Eye (tissue), 1 donor: ENCODE data around the gene CD163.
"Not testable (repeated sequence)": the region's sequence is repeated elsewhere in the genome, so short reads cannot be mapped to it uniquely, and the experiment has no call there.

Source experiments
- DNase-seq: peaks from one replicate; pipeline ENCODE4 v3.0.0-alpha.2; 2015

Gene CD163

DNA sequence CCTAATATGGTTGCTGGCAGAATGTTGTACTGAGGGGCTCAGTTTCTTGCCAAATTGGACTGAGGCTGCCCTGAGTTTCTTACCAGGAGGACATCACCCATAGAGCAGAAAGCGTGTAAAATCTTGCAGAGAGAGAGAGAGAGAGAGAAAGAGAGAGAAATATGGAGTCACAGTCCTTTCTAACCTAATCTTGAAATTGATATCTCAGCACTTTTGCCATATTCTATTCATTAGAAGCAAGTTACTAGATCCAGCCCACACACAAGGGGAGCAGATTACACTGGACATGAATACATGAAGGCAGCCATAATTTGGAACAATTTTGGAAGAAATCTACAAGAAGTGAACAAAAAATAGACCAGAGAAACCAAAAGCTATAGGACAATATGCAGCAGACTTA, 55.5 kb downstream of the CD163 start:
- DNase-seq: no peak

DNA sequence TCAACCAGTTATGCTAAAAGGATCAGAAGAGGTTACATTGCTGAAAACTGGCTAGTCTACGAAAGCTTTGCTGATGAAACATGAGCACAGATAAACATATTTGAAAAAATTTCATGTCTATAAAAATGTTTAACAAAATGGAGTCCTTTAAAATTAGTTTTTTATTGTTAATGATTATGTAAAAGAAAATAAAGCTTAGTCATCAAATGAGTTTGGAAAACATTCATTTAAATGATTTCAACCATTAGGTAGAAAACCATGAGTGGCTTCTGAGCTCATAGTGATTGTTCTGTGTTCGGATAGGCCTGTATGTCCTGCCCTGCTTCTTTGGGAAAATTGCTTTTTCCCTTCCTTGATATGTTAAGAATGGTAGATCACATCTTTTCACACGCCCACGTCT, 59.0 kb downstream of the CD163 start:
- no peak for DNase-seq

DNA sequence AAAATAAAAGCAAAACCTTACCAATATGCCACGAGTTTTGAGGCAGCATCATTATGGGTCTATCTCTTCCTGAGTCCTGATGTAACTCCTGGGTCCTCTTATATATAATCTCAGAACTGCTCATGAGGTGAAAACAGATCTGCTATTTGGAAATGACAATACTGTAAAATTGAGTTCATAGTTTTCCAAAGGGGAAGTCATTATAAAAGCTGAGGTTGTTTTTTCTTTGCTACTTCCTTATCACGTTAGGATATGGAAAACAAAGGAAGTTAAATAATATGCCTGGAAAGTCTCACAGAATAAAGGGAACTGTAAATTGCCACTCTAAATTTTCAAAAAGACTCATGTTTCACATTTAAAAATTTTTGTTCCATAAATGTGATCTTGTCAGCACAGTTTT, 59.5 kb downstream of the CD163 start, which contains the start of gene CD163L1:
TSS of gene CD163L1 (minus strand) at position 78 of the 400 bp plus-strand sequence. CDS start at position 52, 26 bp downstream.
- DNase-seq: no peak

DNA sequence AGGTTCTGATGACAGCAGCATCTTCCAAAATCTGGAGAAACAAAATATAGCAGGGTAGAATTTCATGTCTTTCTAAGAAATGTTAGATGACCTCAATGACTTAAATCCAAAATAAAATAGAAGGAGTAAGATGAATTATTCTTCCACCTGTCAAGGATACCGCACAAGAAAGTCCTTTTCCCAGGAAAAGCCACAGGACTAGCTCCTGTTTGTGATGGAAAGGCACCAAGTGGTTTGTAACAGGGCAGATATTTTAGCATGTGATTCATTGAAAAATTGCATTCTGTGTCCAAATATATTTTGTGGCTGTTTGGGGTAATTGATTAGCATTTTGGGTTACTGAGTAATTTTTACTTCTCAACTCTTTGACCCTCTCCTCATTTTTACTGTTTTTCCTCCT, 62.4 kb downstream of the CD163 start:
- DNase-seq: no peak

DNA sequence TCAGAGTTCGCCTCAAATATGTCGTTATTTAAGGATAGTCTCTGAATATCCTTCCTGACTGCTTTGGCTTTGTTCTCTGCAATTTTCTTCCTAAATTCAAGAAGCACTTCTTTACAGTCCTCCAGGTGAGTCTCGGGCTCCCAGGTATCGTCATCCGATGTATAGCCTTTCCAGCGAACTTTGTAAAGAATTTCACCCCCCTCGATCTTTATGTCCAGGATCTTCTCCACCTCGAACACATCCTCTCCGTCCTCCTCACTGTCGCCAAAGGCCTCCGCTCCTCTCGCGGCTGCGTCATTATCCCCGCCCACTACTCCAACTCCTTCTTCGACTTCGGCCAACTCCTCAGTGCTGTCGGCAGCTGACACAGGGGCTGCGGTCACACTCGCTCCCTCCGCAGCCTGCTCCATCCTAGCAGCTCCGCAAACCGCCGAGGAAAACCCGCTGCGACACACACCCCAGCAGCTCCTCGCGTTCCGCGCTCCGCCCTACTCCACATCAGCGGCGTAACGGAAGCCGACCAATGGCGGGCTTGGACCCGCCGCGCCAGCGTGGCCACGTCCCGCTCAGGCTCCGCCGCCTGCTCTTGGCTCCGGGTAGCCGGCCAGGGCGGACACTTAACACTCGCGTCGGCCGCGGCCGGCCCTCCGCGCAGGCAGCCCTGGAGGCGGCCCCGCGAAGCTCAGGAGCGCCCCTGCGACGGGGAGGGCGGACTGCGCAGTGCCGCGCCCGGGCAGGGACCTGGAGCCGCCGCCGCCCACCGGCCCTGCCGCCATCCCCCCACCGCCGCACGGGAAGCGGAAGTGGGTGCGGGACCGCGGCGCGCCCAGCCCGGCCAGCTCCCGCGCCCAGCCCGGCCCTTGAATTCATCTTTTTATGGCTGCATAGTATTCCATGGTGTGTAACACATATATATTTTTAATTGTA, 63.7 kb downstream of the CD163 start:
- DNase-seq: peak; percentile 80

DNA sequence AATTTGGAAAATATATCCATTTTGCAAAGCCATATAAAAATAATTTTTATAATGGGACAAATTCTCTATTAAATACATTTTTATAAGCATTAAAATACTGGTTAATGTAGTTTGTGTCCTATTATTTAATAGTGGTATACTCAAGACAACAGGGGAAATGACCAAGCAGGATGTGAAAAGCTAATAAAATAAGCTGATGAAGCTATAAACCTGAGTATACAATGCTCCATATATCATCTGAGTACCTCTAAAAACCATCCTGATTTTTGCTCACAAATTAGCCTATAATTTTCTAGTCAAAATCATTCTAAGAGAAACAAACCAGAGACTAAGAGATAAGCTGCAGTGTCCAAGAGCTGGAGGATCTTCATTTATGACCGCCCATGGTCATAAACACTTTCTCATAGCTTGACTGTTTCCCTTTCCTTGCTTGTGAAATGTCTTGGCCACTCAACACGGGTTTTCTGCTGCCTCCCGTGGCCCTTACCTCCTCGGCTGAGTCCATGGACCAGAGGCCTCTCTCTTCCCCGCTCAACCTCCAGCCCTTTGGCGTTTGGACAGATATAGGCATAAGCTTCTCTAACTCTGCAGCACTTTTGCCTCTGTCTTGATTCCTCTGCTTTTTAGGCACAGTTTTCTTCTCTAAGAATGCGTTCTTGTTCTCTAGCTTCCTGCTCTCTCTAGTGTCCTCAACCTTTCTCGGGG, 65.1 kb downstream of the CD163 start:
- peak; percentile 10 for DNase-seq

DNA sequence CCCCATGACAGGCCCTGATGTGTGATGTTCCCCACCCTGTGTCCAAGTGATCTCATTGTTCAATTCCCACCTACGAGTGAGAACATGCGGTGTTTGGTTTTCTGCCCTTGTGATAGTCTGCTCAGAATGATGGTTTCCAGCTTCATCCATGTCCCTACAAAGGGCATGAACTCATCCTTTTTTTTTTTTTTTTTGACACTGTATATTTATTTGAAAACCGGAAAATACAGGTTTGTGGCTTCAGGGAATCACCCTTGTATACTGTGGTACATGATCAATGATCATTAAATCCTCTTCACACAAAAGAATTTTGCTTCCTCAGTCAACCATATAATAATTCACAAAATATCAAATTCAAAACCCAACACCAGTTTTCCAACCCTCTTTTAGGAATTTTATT, 66.1 kb downstream of the CD163 start:
- not testable (repeated sequence) for DNase-seq

DNA sequence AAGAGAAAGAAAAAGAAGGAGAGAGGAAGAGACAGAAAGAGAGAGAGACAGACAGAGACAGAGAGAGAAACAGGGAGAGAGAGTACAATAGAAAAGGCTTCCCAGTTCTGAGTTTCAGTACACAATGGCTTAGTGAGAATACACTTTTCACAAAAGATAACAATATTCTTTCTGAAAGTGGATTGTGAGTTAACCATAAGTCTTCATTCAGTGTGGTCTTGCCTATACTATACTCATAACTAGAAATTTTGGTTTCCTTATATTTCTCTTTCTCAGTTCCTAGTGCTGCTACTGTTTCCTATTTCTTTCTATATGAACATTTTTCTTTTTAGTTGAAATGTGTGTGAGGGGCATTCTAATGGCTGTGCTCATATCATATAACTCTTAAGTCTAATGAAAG, 68.9 kb downstream of the CD163 start:
- no peak for DNase-seq

DNA sequence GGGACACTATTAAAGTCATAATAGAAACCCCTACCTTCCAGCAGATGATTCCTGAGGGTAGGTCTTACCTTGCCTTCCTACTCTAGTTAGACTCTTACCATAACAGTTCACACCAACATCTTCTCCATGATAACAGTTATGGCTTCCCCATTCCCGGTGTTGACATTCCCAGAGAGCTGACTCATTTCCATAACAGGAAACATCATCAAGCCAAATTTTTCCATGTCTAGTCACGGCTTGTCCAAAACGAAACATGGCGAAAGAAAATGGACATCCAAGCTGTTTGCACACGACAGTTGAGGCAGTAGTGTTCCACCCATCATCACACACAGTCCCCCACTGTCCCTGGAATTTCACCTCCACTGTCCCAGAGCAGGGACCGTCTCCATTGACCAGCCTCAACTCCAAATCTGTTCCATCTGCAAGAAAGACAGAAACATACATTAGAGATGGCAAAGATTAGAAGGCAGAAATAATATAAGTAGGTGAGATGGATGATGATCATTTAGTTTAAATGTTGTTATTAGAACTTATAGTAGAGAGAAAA, 70.2 kb downstream of the CD163 start:
- DNase-seq: no peak

DNA sequence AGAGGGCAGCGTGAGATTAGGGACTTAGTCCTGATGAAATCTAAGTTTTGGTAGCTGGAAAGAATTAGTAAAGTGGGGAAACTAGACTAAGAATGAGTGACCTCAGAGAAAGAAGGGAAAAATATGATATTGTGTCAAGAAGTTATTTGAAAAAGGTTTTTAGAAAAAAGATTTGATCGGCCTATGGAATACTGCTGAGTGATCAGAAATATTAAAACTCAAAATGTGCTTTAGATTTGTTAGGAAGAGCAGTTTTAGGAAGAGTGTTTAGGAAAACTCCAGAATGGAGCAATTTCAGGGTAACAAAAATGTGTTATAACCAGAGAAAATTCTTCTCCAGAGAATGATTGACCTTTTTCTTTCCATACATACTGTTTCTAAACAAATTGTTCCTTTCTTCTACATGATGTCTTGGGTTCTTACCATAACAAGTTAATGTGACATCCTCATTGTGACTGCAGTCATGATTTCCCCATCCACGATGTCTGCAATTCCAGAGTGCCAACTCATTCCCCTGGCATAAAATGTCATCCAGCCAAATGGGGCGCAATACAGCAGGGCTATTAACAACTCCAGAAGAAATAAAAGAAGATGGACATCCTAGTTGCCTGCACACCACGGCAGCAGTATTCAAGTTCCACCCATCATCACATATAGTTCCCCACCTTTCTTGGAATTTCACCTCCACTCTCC, 71.4 kb downstream of the CD163 start:
- no peak for DNase-seq
